HepG2 (cell line): ENCODE measurements around the gene VAC14. TPM values are rescaled to one million over a fixed set of nuclear protein-coding genes. Genes with fewer than 3 reads are reported as not detected.

ENCODE experiments used
- ATAC-seq: fragments of 200-7000 bp; cut with Tn5 transposase; 3 replicates; pipeline ENCODE4 v1.9.1; 2020; ENCODE audit warnings: mild to moderate bottlenecking, moderate library complexity
- BruUV-seq: library from RNA; stranded (reverse); fragments of 400-500 nt; replicated peaks from 2 replicates; lab custom pipeline; 2021; lab: Mats Ljungman, UMichigan
- CTCF ChIA-PET: fragments of 300-600 bp; formaldehyde crosslinking; extraction: SDS; loops from one replicate; lab custom pipeline; 2021; ENCODE audit warnings: low total read pairs, inconsistent platforms, low intra/inter-chr PET ratio; lab: Yijun Ruan, JAX
- POLR2A ChIA-PET: fragments of 350-600 bp; sonication (Branson Sonifier 250); formaldehyde crosslinking; loops from one replicate; lab custom pipeline; 2020; ENCODE audit warnings: antibody characterized with exemption, inconsistent platforms; lab: Yijun Ruan, JAX
- DNase-seq: peaks from one replicate; pipeline ENCODE4 v3.0.0-alpha.2; 2015; ENCODE audit warnings: low spot score
- FAIRE-seq: peaks from 3 replicates; lab custom pipeline; 2011; peaks lifted over from hg19 to GRCh38; lab: Jason Lieb, UNC
- H2AFZ ChIP-seq: one replicate; pipeline ENCODE4 v1.6.1; 2011; ENCODE audit warnings: low read length, inconsistent platforms
- H3K27ac ChIP-seq: fragments of 300-600 bp; 3 replicates; pipeline ENCODE4 v1.8.0; 2011; ENCODE audit warnings: mixed run types, mild to moderate bottlenecking, mixed read lengths, low read length, inconsistent platforms; ENCODE audit not compliant: insufficient read depth; ENCODE audit errors: extremely low read length
- H3K27me3 ChIP-seq, 2 experiments: fragments of 200-600 bp in 1 of 2; 2 replicates in 1 of 2; 3 replicates in 1 of 2; pipeline versions ENCODE4 v1.6.0 to v1.8.0; 2011; ENCODE audit warnings: low read length in 2 of 2, mild to moderate bottlenecking in 2 of 2, moderate library complexity in 2 of 2, inconsistent platforms in 1 of 2; ENCODE audit not compliant: insufficient read depth in 2 of 2, control insufficient read depth in 1 of 2
- H3K36me3 ChIP-seq, 2 experiments: fragments of 200-600 bp in 1 of 2; replicated peaks in 1 of 2; 2 replicates in 1 of 2; 3 replicates in 1 of 2; pipeline versions ENCODE4 v1.5.1 to v1.8.0; 2011; ENCODE audit warnings: low read length in 2 of 2, inconsistent platforms in 1 of 2; ENCODE audit not compliant: insufficient read depth in 2 of 2, control insufficient read depth in 1 of 2
- H3K4me1 ChIP-seq: 2 replicates; pipeline ENCODE4 v1.5.1; 2012; ENCODE audit warnings: low read length, inconsistent platforms; ENCODE audit not compliant: insufficient read depth
- H3K4me2 ChIP-seq: 2 replicates; pipeline ENCODE4 v1.6.0; 2011; ENCODE audit warnings: low read depth, low read length, inconsistent platforms
- H3K4me3 ChIP-seq, 3 experiments: fragments of 200-600 bp in 1 of 3; sonication (generic), shearing (Covaris generic) in 1 of 3; replicated peaks in 1 of 3; 2 replicates each; pipeline ENCODE4 v1.5.1; 2011 to 2016; ENCODE audit warnings: low read length in 3 of 3, inconsistent platforms in 2 of 3, low read depth in 2 of 3, mild to moderate bottlenecking in 2 of 3, control low read depth in 1 of 3, mixed read lengths in 1 of 3; ENCODE audit not compliant: insufficient read depth in 1 of 3
- H3K79me2 ChIP-seq: one replicate; pipeline ENCODE4 v1.6.1; 2011; ENCODE audit warnings: low read length, inconsistent platforms; ENCODE audit not compliant: insufficient read depth
- H3K9ac ChIP-seq: 2 replicates; pipeline ENCODE4 v1.6.0; 2011; ENCODE audit warnings: mild to moderate bottlenecking, low read depth, low read length, inconsistent platforms; ENCODE audit not compliant: insufficient read depth
- H3K9me3 ChIP-seq: 2 replicates; pipeline ENCODE4 v1.5.1; 2012; ENCODE audit warnings: mild to moderate bottlenecking, low read length
- H4K20me1 ChIP-seq: 2 replicates; pipeline ENCODE4 v1.6.0; 2011; ENCODE audit warnings: inconsistent platforms, mild to moderate bottlenecking, low read length, moderate library complexity; ENCODE audit not compliant: insufficient read depth
- IKZF1 ChIP-seq: fragments of 450-650 bp; IDR thresholded peaks from 2 replicates; pipeline ENCODE4 v1.7.1; 2016
- NR2F1 ChIP-seq, 2 experiments: fragments of 450-650 bp in 1 of 2; formaldehyde crosslinking in 1 of 2; IDR thresholded peaks; 2 replicates each; pipeline versions ENCODE4 v1.5.0 to v1.6.1; 2016 to 2020; ENCODE audit warnings: mild to moderate bottlenecking in 1 of 2, missing compliant biosample characterization in 1 of 2, missing genetic modification reagents in 1 of 2, moderate library complexity in 1 of 2
- SMAD3 ChIP-seq: sonication (generic); formaldehyde crosslinking; IDR thresholded peaks from 2 replicates; pipeline ENCODE4 v1.4.0; 2020; ENCODE audit warnings: missing genetic modification reagents
- SOX5 ChIP-seq: IDR thresholded peaks from 2 replicates; pipeline ENCODE4 v1.6.1; 2016; ENCODE audit warnings: borderline replicate concordance
- SRSF4 ChIP-seq: fragments of 200-400 bp; formaldehyde crosslinking; IDR thresholded peaks from one replicate; pipeline ENCODE4 v1.6.1; 2018; ENCODE audit warnings: mild to moderate bottlenecking, low read depth, low read length, moderate library complexity; ENCODE audit not compliant: poor library complexity, severe bottlenecking
- TBX2 ChIP-seq: sonication (generic); formaldehyde crosslinking; IDR thresholded peaks from 2 replicates; pipeline ENCODE4 v1.5.0; 2020; ENCODE audit warnings: missing genetic modification reagents, mild to moderate bottlenecking, borderline replicate concordance
- THYN1 ChIP-seq: sonication (generic); formaldehyde crosslinking; IDR thresholded peaks from 2 replicates; pipeline ENCODE4 v1.8.1; 2023; ENCODE audit warnings: low read depth, mild to moderate bottlenecking, moderate library complexity, missing genetic modification reagents, borderline replicate concordance
- ZBTB38 ChIP-seq: sonication (generic); formaldehyde crosslinking; IDR thresholded peaks from 2 replicates; pipeline ENCODE4 v1.5.1; 2020; ENCODE audit warnings: mild to moderate bottlenecking, missing genetic modification reagents
- ZMYM4 ChIP-seq: sonication (generic); formaldehyde crosslinking; IDR thresholded peaks from 2 replicates; pipeline ENCODE4 v1.8.1; 2023; ENCODE audit warnings: mild to moderate bottlenecking, missing genetic modification reagents
- ZNF335 ChIP-seq: sonication (generic); formaldehyde crosslinking; IDR thresholded peaks from 2 replicates; pipeline ENCODE4 v1.4.0; 2020; ENCODE audit warnings: missing genetic modification reagents
- WGBS: methylation state at CpG from one replicate; pipeline ENCODE4 v1.1.6; 2017; ENCODE audit warnings: low lambda C conversion rate; 5-methylcytosine and 5-hydroxymethylcytosine counted together
- in situ Hi-C: cut with HindIII; loops from 2 replicates; pipeline ENCODE4 v1.10.0; 2017; ENCODE audit warnings: low pct_unique_long_range_greater_than_20kb; ENCODE audit not compliant: extremely low pct_ligation_motif_present
- intact Hi-C: fragments of 100-400 bp; cut with micrococcal nuclease; formaldehyde crosslinking; loops from one replicate; pipeline ENCODE4 v1.10.0; 2022; ENCODE audit not compliant: unreplicated experiment
- polyA plus RNA-seq, 8 experiments: library from polyadenylated mRNA; depleted of rRNA in 3 of 8; stranded (reverse) in 7 of 8; unstranded in 1 of 8; fragments of >200 nt; fragmentation: Illumina TruSeq in 4 of 8; extraction: Trizol in 4 of 8; gene quantifications; 2 replicates each; pipeline versions ENCODE4 v1.2.1 to v1.2.3, GENCODE V29; 2011 to 2016; ENCODE audit warnings: low read depth in 4 of 8, missing spikeins in 1 of 8, mixed read lengths in 1 of 8; ENCODE audit not compliant: insufficient read depth in 1 of 8
- total RNA-seq, 5 experiments: library from RNA; depleted of rRNA; stranded (reverse); fragments of >200 nt; fragmentation: Illumina TruSeq; extraction: Trizol; gene quantifications; 2 replicates each; pipeline ENCODE4 v1.2.3, GENCODE V29; 2016; ENCODE audit warnings: low read depth in 1 of 5
- TF ChIP-seq, protein P1 (sequence below): sonication (generic); formaldehyde crosslinking; IDR thresholded peaks from 2 replicates; pipeline ENCODE4 v1.8.1; 2023; ENCODE audit warnings: mild to moderate bottlenecking, inconsistent platforms, moderate library complexity, missing genetic modification reagents, borderline replicate concordance
- TF ChIP-seq, protein P2 (sequence below): sonication (generic); formaldehyde crosslinking; IDR thresholded peaks from 2 replicates; pipeline ENCODE4 v1.4.0; 2020; ENCODE audit warnings: missing genetic modification reagents
- TF ChIP-seq, protein P3 (sequence below): sonication (generic); formaldehyde crosslinking; IDR thresholded peaks from 2 replicates; pipeline ENCODE4 v1.4.0; 2020; ENCODE audit warnings: missing genetic modification reagents
- TF ChIP-seq, protein P4 (sequence below): sonication (generic); formaldehyde crosslinking; IDR thresholded peaks from 2 replicates; pipeline ENCODE4 v1.4.0; 2020; ENCODE audit warnings: mild to moderate bottlenecking, missing genetic modification reagents

Gene VAC14
- total and polyA plus RNA-seq, 2 of the 13 experiments (the other 11 are each of a cell fraction or from before 2014, with no cell fraction given) = 23.5 to 24.6 TPM

DNA sequence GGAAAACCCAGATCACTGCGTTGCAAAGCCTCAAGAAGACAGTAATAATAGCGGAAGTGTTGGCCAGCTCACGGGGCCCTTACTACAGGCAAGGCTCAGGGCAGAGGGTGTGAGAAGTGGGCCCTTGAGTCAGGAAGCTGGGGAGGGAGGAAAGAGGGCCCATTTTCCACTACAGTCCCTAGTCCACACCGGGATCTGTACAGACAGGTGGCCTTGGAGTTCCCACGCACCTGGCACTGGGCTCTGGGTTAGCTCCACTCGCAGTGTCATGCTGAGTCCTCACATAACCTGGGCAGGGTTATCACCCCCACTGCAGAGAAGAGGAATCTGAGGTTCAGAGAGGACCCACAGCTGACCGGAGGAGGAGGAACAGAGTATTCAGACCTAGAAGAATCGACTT is 98.3 kb downstream of the VAC14 start (continued):
- TF ChIP-seq, protein P1, sequence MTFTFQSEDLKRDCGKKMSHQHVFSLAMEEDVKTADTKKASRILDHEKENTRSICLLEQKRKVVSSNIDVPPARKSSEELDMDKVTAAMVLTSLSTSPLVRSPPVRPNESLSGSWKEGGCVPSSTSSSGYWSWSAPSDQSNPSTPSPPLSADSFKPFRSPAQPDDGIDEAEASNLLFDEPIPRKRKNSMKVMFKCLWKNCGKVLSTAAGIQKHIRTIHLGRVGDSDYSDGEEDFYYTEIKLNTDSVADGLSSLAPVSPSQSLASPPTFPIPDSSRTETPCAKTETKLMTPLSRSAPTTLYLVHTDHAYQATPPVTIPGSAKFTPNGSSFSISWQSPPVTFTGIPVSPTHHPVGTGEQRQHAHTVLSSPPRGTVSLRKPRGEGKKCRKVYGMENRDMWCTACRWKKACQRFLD (CRISPR knock-in tag) = 0 out of 2 replicates have a peak, but pooled peaks have one; percentile 17
- TF ChIP-seq TBX2 (CRISPR knock-in tag) (no peak), THYN1 (CRISPR knock-in tag) (no peak), IKZF1 (no peak)
- TF ChIP-seq, protein P2, sequence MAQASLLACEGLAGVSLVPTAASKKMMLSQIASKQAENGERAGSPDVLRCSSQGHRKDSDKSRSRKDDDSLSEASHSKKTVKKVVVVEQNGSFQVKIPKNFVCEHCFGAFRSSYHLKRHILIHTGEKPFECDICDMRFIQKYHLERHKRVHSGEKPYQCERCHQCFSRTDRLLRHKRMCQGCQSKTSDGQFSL (CRISPR knock-in tag) = no peak
- TF ChIP-seq, all 625 proteins: peak for 3

DNA sequence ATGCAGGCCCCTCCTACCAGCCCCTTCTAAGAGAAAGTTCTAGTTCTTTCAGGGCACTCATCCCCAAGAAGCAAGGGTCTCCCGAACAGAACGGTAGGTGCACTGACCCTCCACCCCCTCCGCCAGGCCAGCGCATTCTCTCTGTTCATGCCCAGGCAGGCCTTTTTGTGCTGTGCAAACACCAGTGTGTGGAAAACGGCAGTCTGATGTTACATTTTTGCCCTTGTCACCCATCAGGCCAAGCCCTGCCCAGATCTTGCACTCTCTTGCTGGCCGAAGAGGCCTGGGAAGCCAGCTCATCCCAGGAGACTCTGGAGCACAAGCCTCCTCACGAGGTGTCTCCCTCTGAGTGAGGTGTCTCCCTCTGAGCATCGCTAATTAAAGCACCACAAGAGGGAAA is 99.0 kb downstream of the VAC14 start:
- H3K27me3 ChIP-seq = no peaks in the 10 kb centered on the region
- no peak overlapping the region for H3K27ac ChIP-seq
- DNase-seq = no peak
- intact Hi-C loops = loop anchor here (2.0 kb wide), 1 partner anchor 15 kb away; the partner anchor contains the start of gene MTSS2
- ChIA-PET CTCF (interaction anchor here (2.9 kb wide), 1 partner anchor 36 kb away, joined by 27 read pairs; no protein-coding TSS in a partner anchor), POLR2A (interaction anchor here (1.6 to 7.0 kb wide), 5 partner anchors 9 to 69 kb away, joined by 6 to 134 read pairs (median 37); partner anchors contain the start of gene MTSS2)
- no peak overlapping the region; the same call in 1 of the 2 replicates for H3K9ac ChIP-seq
- peaks cover 5 to 8% of the 10 kb centered on the region in 2 experiments; a peak in 2 of 5 replicates for H3K36me3 ChIP-seq
- H2AFZ ChIP-seq = no peak overlapping the region
- no peak for FAIRE-seq
- H3K9me3 ChIP-seq = no peaks in the 10 kb centered on the region
- no peak for ATAC-seq
- no peak overlapping the region for H3K4me2 ChIP-seq
- in situ Hi-C loops = no loop called here
- no peaks in the 10 kb centered on the region for H4K20me1 ChIP-seq
- no peaks in the 10 kb centered on the region for H3K79me2 ChIP-seq
- WGBS = 78% methylated on average over 7 of the region's 8 CpGs
- no peak overlapping the region for H3K4me3 ChIP-seq
- no TSS peak for BruUV-seq
- peaks cover 52% of the 10 kb centered on the region for H3K4me1 ChIP-seq
- TF ChIP-seq ZNF335 (CRISPR knock-in tag) (no peak), SOX5 (CRISPR knock-in tag) (no peak), ZBTB38 (CRISPR knock-in tag) (peak; percentile 41; the same call in 1 of the 2 replicates), SMAD3 (no peak), NR2F1 (CRISPR knock-in tag; IDR thresholded peaks at IDR 0.05) (no peak), ZMYM4 (CRISPR knock-in tag) (no peak), SRSF4 (no peak)
- TF ChIP-seq, protein P3, sequence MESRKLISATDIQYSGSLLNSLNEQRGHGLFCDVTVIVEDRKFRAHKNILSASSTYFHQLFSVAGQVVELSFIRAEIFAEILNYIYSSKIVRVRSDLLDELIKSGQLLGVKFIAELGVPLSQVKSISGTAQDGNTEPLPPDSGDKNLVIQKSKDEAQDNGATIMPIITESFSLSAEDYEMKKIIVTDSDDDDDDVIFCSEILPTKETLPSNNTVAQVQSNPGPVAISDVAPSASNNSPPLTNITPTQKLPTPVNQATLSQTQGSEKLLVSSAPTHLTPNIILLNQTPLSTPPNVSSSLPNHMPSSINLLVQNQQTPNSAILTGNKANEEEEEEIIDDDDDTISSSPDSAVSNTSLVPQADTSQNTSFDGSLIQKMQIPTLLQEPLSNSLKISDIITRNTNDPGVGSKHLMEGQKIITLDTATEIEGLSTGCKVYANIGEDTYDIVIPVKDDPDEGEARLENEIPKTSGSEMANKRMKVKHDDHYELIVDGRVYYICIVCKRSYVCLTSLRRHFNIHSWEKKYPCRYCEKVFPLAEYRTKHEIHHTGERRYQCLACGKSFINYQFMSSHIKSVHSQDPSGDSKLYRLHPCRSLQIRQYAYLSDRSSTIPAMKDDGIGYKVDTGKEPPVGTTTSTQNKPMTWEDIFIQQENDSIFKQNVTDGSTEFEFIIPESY (CRISPR knock-in tag) = peak; percentile 95
- TF ChIP-seq, protein P4, sequence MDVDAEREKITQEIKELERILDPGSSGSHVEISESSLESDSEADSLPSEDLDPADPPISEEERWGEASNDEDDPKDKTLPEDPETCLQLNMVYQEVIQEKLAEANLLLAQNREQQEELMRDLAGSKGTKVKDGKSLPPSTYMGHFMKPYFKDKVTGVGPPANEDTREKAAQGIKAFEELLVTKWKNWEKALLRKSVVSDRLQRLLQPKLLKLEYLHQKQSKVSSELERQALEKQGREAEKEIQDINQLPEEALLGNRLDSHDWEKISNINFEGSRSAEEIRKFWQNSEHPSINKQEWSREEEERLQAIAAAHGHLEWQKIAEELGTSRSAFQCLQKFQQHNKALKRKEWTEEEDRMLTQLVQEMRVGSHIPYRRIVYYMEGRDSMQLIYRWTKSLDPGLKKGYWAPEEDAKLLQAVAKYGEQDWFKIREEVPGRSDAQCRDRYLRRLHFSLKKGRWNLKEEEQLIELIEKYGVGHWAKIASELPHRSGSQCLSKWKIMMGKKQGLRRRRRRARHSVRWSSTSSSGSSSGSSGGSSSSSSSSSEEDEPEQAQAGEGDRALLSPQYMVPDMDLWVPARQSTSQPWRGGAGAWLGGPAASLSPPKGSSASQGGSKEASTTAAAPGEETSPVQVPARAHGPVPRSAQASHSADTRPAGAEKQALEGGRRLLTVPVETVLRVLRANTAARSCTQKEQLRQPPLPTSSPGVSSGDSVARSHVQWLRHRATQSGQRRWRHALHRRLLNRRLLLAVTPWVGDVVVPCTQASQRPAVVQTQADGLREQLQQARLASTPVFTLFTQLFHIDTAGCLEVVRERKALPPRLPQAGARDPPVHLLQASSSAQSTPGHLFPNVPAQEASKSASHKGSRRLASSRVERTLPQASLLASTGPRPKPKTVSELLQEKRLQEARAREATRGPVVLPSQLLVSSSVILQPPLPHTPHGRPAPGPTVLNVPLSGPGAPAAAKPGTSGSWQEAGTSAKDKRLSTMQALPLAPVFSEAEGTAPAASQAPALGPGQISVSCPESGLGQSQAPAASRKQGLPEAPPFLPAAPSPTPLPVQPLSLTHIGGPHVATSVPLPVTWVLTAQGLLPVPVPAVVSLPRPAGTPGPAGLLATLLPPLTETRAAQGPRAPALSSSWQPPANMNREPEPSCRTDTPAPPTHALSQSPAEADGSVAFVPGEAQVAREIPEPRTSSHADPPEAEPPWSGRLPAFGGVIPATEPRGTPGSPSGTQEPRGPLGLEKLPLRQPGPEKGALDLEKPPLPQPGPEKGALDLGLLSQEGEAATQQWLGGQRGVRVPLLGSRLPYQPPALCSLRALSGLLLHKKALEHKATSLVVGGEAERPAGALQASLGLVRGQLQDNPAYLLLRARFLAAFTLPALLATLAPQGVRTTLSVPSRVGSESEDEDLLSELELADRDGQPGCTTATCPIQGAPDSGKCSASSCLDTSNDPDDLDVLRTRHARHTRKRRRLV = no peak
